ENCODE data around the gene JAKMIP2.

The JAKMIP2 gene

DNA sequence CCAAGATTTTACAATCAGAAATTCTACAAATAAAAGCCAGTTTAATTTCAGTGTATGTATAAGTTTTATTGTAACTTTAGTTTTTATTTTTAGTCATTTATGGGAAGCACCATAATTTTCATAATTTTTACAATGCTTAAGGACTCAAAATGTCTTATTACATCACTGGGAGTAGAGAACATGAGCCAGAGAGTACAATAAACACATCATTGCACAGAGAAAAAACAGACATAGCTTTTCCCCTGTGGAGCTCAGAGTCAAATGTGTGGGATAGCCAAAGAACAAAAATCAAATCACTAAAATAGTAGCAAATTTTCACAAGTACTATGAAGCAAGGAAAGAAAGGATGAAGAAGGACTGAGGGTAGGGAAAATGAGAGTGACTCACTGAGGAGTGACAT lies 5.5 kb upstream of the JAKMIP2 start:
- DNase-seq (ENCODE audit: low read depth in 2 of 2) = no peak

DNA sequence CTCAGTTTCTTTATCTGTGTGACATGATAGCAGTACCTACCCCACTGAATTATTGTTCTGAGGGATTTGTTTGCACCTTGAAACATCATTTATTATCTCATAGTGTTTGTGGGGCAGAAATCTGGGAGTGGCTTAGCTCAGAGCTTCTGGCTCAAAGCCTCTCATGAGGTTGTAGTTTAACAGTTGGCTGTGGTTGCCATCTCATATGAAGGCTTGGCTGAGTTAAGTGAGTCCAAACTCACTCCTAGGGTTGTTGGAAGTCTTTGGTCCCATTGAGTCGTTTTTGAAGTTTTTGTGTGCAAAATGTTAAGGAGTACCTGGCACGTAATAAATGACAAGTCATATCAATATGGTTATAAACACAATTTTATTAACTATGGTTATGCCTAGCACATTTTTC lies 3.6 kb upstream of the JAKMIP2 start:
- no peak for DNase-seq (ENCODE audit: low read depth in 2 of 2)

DNA sequence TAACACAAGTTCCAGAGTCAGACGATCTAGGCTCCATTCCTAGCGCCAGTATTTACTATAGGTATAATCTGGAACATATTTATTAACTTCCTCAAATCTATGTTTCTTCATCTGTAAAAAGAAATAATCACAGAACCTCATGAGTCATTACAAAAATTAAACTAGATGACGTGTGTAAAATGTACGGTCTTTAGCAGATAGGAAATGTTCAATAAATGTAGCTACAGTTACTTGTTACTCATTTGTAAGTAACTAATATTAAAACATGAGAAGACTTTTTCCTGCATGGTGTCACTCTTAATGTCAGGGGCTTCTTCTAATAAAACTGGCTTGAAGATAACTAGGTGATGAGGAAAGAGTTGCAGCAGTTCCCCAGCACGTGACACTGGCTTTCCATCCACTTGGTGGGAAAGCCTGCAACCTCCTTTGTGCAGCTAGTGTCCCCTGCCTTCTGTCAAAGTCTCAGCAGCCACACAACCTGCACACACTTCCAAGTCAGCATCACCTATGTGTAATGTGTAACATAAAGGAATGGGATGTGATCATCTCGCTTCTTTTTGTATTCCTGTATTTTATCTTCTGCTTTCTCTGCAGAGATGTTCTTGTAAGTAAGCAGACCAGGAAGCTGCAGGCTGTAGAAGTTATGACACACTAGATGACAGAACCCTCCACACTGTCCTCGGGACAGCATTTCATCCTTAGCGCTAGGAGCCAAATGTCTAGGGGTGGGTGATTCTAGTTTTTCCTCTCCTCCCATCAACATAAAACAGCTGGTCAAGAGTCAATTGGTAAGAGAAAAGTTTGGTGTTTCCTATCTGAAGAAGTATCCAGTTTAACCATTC lies 1.8 kb upstream of the JAKMIP2 start:
- no peak for DNase-seq (ENCODE audit: low read depth in 2 of 2)

DNA sequence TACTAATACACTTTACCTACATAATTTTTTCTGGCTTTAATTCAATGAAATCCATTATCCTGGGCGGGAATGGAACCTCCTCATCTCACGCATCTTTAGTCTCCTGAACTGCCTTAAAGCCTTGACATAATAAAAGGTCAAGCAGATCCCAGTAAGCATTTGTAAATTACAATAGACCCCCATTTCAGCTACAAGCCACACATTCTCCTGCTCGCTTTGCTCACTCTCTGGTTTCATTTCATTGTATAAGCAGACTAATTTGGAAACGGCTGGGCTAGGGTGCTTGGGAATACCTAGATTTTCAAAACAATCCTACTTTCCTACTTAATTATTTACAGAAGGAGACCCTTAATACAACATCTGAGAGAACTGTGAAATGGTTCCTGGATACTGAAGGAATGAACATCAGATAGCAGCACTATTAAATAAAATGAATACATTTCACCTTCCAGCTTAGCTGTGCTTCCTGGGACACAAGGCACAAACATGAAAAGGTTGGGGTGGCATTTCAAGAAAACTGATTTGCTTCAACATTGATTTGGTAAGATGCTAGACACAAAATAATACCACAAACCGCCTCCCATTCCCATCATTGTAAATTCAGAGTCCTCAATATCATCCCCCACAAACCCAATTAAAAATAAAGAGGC lies 1.5 kb downstream of the JAKMIP2 start:
- DNase-seq (ENCODE audit: low read depth in 2 of 2) = no peak

DNA sequence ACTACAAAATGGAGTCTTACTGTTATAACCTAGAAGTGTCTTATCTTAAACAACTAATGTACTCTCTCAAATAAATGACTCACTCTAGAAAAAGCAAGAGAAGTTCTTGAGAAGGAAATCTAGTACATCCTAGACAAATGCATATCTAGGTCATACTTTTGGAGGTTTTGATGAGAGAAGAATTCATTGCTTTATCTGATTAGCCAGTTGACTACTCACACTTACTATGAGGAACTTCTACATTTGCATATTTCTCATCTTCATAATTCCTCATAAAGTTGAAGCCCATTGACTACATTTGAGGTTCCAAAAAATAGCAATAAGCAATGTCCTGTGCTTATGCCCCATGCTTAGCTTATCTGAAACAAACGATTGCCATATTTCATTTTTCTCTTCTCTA lies 2.8 kb downstream of the JAKMIP2 start:
- DNase-seq (ENCODE audit: low read depth in 2 of 2) = no peak

DNA sequence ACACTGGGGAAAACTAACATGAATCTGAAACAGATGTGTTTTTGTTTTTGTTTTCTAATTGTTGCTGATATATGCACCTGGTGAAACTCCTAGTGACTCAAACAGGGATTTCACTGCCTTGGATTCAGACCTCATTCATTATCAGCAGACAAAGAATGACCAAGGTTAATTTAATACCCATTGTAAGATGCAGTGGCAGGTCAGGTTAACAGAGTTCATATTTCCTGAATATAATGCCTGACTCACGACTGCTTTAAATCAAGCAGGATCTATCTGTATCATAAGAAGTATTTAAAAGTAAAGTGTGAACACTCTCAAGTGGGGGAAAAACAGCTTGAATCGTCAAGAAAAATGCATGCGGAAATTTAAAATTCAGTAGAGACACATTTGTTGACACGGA lies 5.5 kb downstream of the JAKMIP2 start:
- DNase-seq (ENCODE audit: low read depth in 2 of 2) = no peak

DNA sequence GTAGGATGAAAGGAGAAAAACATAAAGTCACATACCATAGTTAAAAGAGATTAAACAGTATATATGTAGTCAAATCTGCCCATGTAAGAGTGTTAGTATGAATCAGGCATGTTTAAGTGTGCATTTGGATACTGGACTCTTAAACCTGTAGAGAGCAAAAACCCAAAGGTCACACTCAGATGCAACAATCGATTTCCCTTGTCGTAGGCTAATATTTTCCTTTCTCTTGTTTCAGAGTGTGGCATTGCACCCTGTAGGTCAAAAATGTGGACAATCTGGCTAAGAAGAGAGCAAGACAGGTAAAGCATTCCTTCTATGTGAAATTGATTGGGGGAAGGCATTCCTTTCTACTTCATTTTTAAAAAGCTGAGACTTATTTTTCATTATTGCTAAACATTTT lies 8.9 kb downstream of the JAKMIP2 start:
- DNase-seq (ENCODE audit: low read depth in 2 of 2) = no peak

DNA sequence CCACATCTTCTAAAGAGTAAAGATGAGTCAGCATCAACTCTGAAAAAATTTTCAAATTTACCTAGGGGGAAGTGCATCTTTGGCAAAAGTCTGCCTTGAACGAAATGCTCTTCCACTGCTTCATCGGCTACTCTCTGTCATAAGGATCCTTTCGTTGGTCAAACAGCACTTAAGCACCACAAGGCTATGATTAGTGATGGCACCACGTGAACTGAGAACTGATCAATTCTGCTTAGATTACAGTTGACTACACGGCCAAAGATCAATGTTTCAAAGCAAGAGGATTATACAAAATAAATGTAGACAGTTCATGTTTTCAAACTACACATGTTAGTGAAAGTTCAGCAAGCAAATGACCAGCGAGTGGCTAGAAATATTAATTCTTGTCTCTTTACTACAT lies 9.4 kb downstream of the JAKMIP2 start:
- no peak for DNase-seq (ENCODE audit: low read depth in 2 of 2)

DNA sequence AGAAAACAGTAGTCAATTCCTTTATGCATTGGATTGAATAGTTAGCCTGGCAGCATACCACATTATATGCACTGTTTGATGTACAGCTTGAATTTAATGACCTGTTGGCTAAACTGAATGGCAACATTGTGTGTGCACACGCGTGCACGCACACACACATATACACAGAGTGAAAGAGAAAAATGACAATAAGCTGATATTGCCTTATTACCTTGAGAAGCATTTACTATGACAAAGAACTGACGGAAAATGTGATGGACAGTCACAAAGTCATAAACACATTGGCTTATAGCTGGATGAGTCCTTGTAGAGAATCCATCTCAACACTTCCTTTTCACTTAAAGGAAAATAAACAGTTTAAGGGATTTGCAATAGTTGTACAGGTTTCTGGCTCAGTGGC lies 15.5 kb downstream of the JAKMIP2 start:
- no peak for DNase-seq (ENCODE audit: low read depth in 2 of 2)

DNA sequence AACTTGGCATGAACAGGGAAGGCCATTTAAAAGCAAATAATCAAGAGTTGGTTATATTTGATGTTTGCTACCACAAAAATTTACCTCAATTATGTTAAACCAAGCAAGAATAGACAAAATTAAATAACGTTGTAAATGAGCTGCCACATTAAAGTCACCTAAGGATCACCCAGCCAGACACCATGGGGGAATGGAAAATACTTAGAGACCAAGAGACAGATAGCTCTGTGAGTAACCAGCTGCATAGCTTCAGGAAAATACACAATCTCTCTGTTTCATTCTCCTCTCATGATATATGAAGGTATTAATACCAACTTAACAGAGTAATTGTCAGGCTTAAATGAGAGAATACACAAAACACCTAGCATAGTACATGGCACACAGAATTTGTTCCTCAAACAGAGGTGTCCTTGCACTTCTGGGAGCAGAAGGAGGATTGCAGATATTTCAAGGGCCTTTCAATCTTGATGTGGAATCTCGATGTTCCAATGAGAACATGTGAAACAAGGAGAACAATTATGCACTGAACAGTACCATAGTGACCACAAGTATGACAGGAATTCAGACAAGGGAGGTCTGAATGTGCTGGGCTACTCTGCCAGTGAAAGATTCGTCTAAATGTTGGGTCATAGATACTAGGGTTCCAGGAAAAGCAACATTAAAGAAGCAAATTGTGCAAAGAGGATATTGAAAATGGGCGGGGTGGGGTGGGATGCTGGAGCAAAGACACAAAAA lies 18.6 kb downstream of the JAKMIP2 start:
- peak; percentile 11 to 13 for DNase-seq (ENCODE audit: low read depth in 2 of 2)

DNA sequence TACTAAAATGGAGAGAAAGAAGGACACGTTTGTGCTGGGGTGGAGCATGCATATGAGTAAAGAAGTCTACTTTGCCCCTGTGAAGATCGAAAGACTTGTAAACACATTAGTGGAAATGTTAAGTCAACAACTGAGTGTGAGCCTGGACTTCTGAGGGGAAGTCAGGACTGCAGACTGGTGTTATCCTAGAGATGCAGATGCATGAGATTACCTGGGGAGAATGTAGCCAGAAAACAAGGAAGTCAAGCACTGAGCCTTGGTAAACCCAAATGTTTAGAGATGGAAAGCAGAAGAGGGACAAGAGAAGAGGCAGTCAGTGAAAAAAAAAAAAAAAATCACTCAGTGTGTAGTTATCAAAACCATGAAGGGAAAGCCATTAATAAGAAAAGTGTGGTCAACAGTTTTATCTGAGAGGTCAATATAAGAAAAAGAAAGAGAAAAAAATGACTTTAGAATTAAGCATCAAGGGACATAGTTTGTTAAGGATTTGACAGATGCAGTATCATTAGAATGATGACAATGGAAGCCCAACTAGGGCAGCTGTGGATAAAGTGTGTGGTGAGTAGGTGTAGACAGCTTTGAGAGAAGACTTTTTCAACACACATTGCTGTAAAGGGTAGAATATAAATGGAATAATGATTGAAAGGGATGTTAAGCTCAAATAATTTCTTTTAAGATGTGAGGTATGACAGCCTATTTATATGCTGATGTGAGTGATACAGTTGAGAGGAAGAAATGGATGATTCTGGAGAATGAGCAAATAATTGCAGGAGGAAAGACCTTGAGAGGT lies 22.2 kb downstream of the JAKMIP2 start:
- DNase-seq (ENCODE audit: low read depth in 2 of 2) = no peak

DNA sequence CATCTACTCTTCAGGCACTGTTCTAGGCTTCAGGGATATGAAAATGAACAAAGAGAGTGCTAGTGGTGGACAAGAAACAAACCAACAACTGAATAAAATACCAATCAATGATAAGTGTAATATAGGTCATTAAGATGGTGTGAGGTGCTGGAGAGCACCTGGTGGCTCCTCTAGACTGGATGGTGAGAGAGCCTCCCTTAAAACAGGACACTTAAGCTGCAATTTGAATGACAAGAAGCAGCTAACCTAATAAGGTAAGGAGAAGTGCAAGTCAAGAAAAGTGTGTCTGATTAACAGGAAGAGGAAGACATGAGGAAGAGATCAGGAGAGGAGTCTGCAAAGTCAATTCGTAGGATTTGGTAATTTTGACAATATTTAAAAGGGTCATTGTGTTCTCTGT lies 23.1 kb downstream of the JAKMIP2 start:
- no peak for DNase-seq (ENCODE audit: low read depth in 2 of 2)

DNA sequence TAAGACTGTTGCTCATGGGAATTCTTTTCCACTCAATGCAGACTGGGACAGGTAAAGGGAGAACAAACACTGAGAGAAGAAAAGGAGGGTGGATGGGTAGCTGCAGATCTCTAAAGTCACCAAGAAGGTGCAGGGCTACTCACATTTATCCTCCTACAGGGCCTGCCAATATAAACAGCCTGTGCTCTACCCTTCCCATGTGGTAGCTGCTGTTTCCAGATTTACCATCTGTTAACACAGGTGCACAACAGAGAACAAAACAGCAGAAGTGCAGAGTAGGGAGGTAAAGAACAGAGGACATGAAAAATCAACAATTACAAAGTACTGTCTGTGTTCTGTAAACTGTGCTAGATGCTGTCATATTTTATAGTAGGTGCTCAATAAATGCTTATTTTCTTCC lies 26.0 kb downstream of the JAKMIP2 start:
- no peak for DNase-seq (ENCODE audit: low read depth in 2 of 2)

DNA sequence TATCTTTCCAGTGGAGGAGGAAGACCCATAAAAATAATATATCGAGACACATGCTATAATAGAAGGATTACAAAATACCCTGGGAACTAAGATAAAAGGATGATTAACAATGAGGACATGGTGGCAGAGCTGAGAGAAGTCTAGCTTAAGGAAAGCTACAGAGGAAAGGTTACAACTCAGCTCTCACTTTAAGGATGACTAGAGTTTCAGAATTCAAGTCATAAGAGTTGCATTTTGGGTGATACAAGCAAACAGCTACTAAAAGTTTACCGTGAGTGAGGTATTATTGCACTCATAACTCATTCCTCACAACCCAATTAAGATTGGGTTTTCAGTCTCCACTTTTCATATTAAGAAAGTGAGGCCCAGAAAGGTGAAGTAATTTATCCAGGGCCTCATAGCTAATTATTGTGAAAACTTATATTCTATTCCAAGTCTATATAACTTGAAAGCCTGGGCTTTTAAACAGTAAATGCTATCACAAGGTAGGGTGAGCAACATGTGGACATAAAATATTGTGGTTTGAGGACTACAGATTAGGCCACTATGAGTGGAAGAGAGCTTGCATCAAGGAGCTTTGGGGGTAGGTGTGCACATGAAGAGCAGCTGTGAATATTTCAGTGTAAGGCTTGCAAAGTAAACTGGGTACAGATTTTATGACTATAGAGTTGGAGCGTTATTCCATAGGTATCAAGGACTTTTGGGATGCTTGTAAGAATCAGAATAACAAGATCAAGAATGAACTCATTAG lies 28.0 kb downstream of the JAKMIP2 start:
- no peak for DNase-seq (ENCODE audit: low read depth in 2 of 2)

DNA sequence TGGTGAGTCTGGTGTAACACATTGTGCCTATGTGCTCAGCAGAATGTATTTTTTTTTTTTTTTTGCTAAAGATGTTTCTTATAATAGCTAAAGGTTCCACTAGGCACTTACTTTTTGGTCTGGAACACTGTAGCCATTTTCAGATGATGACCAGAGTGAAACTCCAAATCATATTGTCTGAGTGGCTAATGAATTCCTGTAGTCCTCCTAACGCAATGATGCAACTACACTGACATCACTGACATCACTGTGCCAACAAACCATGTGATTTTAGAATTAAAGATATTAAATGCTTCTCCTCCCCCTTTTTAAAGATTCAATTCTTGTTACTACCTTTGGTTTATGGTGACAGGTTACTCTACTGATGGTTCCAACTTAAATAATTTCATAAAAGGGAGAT lies 28.8 kb downstream of the JAKMIP2 start:
- DNase-seq (ENCODE audit: low read depth in 2 of 2) = no peak

DNA sequence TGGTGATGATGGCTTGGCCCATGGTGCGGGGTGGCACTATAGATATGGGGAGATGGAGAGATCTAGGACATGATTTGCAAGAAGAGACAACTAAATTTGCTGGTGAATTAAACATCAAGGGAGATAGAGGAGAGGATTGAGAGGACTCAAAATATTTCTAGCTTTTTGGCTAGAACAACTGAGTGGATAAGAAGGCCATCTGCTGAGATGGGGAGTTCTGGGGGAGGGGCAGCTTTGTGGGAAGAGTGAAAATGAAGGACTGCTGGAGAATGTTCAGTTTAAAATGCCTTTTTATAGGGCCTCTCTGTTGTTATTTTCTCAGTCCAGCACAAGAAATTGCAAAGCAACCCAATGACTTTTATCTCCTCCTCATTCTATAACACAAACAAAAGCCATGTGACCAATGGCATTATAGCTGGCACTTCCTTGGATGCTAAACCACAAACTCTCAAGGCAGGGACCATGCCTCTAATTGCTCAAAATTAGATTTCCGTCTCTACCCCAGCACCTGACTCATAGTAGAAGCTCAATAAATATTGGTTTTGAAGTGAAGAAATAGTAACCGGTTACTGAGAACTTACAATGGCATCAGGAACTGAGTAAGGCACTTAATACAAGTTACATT lies 29.8 kb downstream of the JAKMIP2 start:
- no peak for DNase-seq (ENCODE audit: low read depth in 2 of 2)

DNA sequence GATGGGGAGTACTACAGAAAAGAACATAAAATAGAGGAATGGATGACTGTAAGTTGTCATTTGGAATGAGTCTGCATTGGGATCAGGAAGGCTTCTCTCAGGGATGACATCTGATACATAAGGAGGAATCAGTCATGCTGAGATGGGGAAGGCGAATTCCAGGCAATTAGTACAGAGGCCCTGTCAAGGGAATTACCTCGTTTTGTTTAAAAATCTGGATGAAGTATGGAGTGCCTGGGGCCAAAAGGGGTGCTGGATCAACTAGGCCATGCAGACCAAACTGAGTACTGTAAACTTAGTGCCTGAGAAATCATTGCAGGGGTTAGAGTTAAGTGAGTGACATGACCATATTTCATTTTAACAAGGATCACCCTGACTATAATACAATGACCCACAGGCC lies 30.5 kb downstream of the JAKMIP2 start:
- DNase-seq (ENCODE audit: low read depth in 2 of 2) = no peak

DNA sequence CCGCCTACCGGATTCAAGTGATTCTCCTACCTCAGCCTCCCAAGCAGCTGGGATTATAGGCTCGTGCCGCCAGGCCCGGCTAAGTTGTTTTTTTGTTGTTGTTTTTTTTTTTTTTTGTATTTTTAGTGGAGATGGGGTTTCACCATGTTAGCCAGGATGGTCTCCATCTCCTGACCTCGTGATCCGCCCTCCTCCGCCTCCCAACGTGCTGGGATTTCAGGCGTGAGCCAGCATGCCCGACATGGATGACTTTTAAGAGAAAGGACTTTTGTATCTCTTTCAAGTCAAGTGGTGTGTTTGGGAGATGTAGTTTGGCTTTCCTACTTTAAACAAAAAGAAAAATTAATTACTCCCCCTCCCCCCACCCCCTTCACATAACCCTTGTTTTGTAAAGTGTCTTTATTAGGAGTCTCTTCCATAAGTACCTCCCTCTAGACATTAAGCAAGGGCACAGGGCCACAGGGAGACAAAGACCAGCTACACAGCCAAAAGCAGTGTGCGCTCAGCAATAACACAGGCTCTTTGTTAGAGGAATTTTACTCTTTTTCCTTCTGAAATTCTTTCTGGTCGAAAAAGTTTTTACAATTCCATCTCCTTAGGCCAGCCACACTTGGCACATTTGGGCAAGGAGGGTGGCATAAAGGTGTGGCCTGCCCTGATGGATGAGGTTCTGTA lies 31.2 kb downstream of the JAKMIP2 start:
- DNase-seq (ENCODE audit: low read depth in 2 of 2) = no peak

DNA sequence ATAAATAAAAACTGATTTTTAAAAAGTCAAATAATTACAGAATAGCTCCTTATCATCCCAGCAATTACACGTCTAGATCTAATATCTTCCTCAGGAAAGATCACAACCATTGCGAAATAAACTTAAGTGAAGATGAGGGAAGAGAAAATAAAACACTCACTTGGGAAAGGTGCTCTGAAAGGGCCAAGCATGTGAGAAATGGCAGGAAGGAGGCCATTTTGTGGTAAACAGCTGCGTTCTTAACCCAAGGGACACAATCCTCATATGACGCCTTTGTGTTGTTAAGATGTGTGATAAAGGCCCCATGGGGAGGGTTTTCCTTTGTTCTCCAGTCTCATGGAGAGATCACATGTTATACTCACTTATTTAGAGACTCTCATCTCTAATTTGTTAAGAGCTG lies 32.5 kb downstream of the JAKMIP2 start:
- DNase-seq (ENCODE audit: low read depth in 2 of 2) = no peak

DNA sequence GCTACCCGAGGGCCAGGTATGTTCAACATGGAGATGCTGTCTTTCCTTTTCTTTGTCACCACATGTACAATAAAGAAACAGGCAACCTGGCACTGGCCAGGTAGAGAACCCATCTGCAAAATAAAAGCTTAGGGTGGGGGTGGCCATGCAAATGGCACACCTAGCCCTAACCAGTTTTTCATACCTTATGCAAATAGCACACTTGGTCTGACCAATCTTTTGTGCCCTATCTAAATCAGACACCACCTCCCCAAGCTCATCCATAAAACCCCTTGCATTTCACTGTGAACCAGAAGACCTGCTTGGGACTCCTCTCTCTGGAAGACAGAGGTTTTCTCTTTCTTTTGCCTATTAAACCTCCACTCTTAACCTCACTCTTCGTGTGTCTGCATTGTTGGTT lies 33.9 kb downstream of the JAKMIP2 start:
- DNase-seq (ENCODE audit: low read depth in 2 of 2) = no peak

Data from fibroblast of skin of left quadriceps (primary cell).